ENCODE measurements around the gene SLC1A3. TPM values are rescaled to one million over a fixed set of nuclear protein-coding genes. Genes with fewer than 3 reads are reported as not detected.
A peak's percentile ranks its signal among the peaks of the same experiment; 100 is the strongest.

Gene SLC1A3
- 10 to 100 TPM; 13.5 to 16.1 TPM for polyA plus RNA-seq

DNA sequence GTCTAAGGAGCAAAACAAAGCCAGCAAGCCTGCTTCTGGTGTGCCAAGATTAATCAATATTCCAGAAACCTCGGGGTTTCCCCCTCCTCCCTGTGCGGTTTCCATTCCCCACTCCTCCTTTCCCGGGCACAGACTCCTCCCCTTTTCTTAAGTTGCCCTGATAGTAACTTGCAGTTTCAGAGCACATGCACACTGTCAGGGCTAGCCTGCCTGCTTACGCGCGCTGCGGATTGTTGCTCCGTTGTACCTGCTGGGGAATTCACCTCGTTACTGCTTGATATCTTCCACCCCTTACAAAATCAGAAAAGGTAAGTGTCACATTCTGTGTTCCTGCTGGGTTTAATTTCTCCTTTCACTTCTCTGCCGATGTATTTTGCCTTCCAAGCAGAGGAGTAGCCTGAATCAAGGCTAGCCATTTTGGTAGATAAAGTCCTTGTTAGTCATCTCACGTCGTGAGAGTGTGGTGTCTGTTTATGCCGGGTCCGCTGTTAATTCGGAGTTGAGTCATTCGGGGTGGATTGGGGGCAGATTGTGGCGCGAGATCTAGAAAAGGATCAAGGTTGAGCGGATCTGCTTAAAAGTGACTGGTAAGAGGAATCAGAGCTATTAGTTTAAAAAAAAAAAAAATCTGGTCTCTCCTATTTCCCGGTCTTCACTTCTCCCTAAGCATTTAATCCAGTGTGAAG, at the start of gene SLC1A3:
TSS of gene SLC1A3 (plus strand) at position 179 of the 686 bp plus-strand sequence. CDS start 1,818 bp downstream, outside the sequence.
- H3K27ac ChIP-seq (ENCODE audit: low read depth in 2 of 2, low read length in 1 of 2): peak within 1 kb of the TSS; percentile 6
- 0 to 1% methylated on average over 20 of the region's 20 CpGs for WGBS, 2 donors
- H3K4me3 ChIP-seq (ENCODE audit: low read depth in 1 of 2, low read length in 2 of 2): peak within 1 kb of the TSS; percentile 52 to 77

DNA sequence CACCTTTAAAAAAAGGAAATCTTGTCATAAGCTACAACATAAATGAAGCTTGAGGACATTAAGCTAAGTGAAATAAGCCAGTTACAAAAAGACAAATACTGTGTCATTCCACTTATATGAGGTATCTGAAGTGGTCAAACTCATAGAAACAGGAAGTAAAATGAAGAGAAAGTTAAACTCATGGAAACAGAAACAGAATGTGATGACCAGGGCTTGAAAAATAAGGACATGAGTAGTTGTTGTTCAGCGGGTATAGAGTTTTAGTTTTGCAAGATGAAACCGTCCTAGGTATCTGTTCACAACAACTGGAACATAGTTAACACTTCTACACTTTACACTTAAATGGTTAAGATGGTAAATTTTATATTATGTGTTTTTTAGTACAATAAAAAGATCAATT, 47.8 kb upstream of the SLC1A3 start:
- Histone ChIP-seq H3K27me3 (ENCODE audit: control insufficient read depth in 1 of 2, insufficient read depth in 2 of 2, low read length in 2 of 2) (no peaks in the 10 kb centered on the region), H3K4me1 (ENCODE audit: control insufficient read depth in 2 of 2, insufficient read depth in 2 of 2, low read length in 1 of 2) (no peaks in the 10 kb centered on the region), H3K27ac (ENCODE audit: low read depth in 2 of 2, low read length in 1 of 2) (no peak overlapping the region), H3K36me3 (ENCODE audit: control insufficient read depth in 2 of 2, insufficient read depth in 2 of 2, low read length in 1 of 2) (no peaks in the 10 kb centered on the region), H3K9me3 (ENCODE audit: control insufficient read depth in 2 of 2, insufficient read depth in 1 of 2, low read depth in 1 of 2, low read length in 1 of 2) (no peaks in the 10 kb centered on the region), H3K4me3 (ENCODE audit: low read depth in 1 of 2, low read length in 2 of 2) (no peak overlapping the region)
- WGBS, 2 donors: 87% methylated on average over 2 of the region's 2 CpGs

More for the DNA sequence above, at the start of gene SLC1A3:
- no peaks in the 10 kb centered on the region for H3K4me1 ChIP-seq (ENCODE audit: control insufficient read depth in 2 of 2, insufficient read depth in 2 of 2, low read length in 1 of 2)
- H3K27me3 ChIP-seq (ENCODE audit: control insufficient read depth in 1 of 2, insufficient read depth in 2 of 2, low read length in 2 of 2): peaks cover 0 to 3% of the 10 kb centered on the region in 2 donors
- H3K36me3 ChIP-seq (ENCODE audit: control insufficient read depth in 2 of 2, insufficient read depth in 2 of 2, low read length in 1 of 2): no peaks in the 10 kb centered on the region
- H3K9me3 ChIP-seq (ENCODE audit: control insufficient read depth in 2 of 2, insufficient read depth in 1 of 2, low read depth in 1 of 2, low read length in 1 of 2): no peaks in the 10 kb centered on the region

DNA sequence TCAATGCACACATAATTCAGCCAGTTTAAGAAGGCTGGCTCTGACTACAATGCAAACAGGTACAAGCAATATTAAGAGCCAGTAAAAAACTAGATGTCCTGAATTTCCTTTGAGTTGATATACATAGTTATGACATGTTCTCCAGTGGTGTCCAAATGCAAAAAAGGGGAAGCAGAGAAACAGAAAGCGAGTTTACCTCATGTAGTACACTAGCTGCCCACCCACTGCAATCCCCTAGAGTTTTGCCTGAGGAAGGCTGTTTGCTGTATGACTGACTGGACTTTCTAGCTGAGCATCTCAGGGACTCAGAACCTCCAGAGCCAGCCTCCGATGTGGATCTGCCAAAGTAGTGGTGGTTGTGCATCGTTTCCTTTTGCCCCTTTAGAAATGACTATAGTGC, 44.8 kb upstream of the SLC1A3 start:
- H3K4me1 ChIP-seq (ENCODE audit: control insufficient read depth in 2 of 2, insufficient read depth in 2 of 2, low read length in 1 of 2): no peaks in the 10 kb centered on the region
- no peak overlapping the region for H3K4me3 ChIP-seq (ENCODE audit: low read depth in 1 of 2, low read length in 2 of 2)
- H3K36me3 ChIP-seq (ENCODE audit: control insufficient read depth in 2 of 2, insufficient read depth in 2 of 2, low read length in 1 of 2): no peaks in the 10 kb centered on the region
- no peaks in the 10 kb centered on the region for H3K27me3 ChIP-seq (ENCODE audit: control insufficient read depth in 1 of 2, insufficient read depth in 2 of 2, low read length in 2 of 2)
- no peaks in the 10 kb centered on the region for H3K9me3 ChIP-seq (ENCODE audit: control insufficient read depth in 2 of 2, insufficient read depth in 1 of 2, low read depth in 1 of 2, low read length in 1 of 2)
- WGBS, 2 donors: 87 to 91% methylated on average over 3 of the region's 3 CpGs
- no peak overlapping the region for H3K27ac ChIP-seq (ENCODE audit: low read depth in 2 of 2, low read length in 1 of 2)

DNA sequence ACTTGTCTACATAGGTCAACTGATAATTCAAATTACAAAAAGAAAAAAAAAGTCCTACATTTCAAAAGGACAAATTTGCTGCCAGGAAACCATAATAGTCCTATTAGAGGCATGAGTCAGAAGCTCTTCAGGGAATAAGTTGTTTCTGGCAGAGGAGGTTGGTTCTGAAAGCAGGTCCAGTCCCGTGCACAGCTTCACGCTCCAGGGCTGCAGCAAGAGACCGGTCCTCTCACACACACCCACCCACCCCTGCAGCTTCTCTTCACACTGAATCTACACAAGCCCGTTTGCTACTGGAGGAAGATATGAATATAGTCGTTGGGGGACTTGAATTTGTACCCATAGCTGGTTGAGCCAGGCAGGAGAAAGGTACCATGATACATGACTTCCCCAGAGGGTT, 36.9 kb upstream of the SLC1A3 start:
- 44 to 52% methylated on average over 5 of the region's 5 CpGs for WGBS, 2 donors
- Histone ChIP-seq H3K36me3 (ENCODE audit: control insufficient read depth in 2 of 2, insufficient read depth in 2 of 2, low read length in 1 of 2) (no peaks in the 10 kb centered on the region), H3K4me3 (ENCODE audit: low read depth in 1 of 2, low read length in 2 of 2) (no peak overlapping the region), H3K27me3 (ENCODE audit: control insufficient read depth in 1 of 2, insufficient read depth in 2 of 2, low read length in 2 of 2) (no peaks in the 10 kb centered on the region), H3K27ac (ENCODE audit: low read depth in 2 of 2, low read length in 1 of 2) (no peak overlapping the region), H3K9me3 (ENCODE audit: control insufficient read depth in 2 of 2, insufficient read depth in 1 of 2, low read depth in 1 of 2, low read length in 1 of 2) (no peaks in the 10 kb centered on the region), H3K4me1 (ENCODE audit: control insufficient read depth in 2 of 2, insufficient read depth in 2 of 2, low read length in 1 of 2) (no peaks in the 10 kb centered on the region)

DNA sequence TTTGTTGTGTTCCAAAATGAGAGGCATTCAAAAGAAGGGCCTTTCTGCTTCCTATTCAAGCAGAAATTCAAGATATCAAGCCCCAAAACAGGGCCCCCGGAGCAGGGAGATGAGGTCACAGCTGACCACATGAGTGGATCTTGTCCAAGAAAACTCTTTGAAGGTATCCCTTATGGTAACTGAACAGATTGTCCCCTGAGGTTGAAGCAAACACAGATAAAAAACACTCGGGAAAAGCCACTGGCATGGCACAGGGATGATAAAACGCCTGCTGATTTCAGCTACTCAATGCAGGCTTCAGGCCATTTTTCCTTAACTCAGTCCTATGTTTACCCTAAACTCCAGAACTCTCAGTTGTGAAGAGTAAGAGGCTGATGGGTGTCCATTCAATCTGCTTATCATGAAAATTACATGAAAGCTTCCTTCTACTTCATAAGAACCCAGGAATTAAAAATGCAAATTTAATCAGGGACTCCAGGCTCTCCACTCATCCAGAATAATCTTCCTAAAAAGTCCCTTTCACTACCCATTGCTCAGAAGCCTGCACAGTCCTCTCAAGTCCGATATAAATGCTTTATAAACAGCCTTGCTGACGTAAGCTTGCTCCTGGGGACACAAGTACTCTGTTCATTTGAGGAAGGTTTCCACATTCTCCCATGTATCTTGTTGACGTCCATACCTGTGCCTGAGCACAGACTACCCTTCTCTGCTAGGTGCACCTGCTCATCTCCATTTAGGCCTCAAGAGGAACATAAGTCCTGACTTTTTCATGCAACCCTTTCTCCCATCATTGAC, 35.9 kb upstream of the SLC1A3 start:
- H3K4me1 ChIP-seq (ENCODE audit: control insufficient read depth in 2 of 2, insufficient read depth in 2 of 2, low read length in 1 of 2): no peaks in the 10 kb centered on the region
- WGBS, 2 donors: 74 to 79% methylated on average over 6 of the region's 6 CpGs

DNA sequence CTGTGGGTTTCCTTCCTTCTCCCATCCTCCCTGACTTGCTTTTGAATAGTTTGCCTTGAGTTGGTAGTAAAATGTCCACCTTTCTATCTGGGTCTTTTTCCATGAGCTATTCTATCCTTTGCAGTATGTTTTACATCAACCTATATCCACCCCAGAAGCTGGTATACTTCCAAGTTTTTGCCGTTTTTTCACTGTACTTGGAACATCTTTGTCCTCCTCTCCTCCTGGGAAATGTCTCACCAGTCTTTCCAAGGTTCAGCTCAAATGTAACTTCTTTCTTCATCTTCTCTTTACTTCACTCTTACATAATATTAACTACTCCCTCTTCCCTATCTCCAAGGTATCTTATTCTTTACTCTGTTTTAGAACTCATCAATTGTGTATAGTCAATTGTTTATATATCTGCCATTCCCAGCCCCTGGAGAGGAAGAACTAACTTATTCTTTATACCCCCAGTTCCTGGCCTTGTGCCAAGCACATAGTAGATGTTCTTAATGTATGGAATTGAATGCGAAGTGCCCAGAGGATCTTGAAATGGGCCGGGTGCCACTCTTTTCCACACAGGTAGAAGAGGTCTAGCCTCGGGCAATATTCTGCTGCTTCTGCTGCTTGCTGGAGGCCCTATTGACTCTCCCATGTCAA, 34.9 kb upstream of the SLC1A3 start:
- Histone ChIP-seq H3K36me3 (ENCODE audit: control insufficient read depth in 2 of 2, insufficient read depth in 2 of 2, low read length in 1 of 2) (no peaks in the 10 kb centered on the region), H3K4me3 (ENCODE audit: low read depth in 1 of 2, low read length in 2 of 2) (no peak overlapping the region), H3K27ac (ENCODE audit: low read depth in 2 of 2, low read length in 1 of 2) (no peak overlapping the region), H3K4me1 (ENCODE audit: control insufficient read depth in 2 of 2, insufficient read depth in 2 of 2, low read length in 1 of 2) (no peaks in the 10 kb centered on the region), H3K9me3 (ENCODE audit: control insufficient read depth in 2 of 2, insufficient read depth in 1 of 2, low read depth in 1 of 2, low read length in 1 of 2) (no peaks in the 10 kb centered on the region), H3K27me3 (ENCODE audit: control insufficient read depth in 1 of 2, insufficient read depth in 2 of 2, low read length in 2 of 2) (no peaks in the 10 kb centered on the region)
- 66 to 76% methylated on average over 4 of the region's 4 CpGs for WGBS, 2 donors

More for the DNA sequence above, 35.9 kb upstream of the SLC1A3 start:
- Histone ChIP-seq H3K36me3 (ENCODE audit: control insufficient read depth in 2 of 2, insufficient read depth in 2 of 2, low read length in 1 of 2) (no peaks in the 10 kb centered on the region), H3K27ac (ENCODE audit: low read depth in 2 of 2, low read length in 1 of 2) (no peak overlapping the region), H3K9me3 (ENCODE audit: control insufficient read depth in 2 of 2, insufficient read depth in 1 of 2, low read depth in 1 of 2, low read length in 1 of 2) (no peaks in the 10 kb centered on the region), H3K27me3 (ENCODE audit: control insufficient read depth in 1 of 2, insufficient read depth in 2 of 2, low read length in 2 of 2) (no peaks in the 10 kb centered on the region), H3K4me3 (ENCODE audit: low read depth in 1 of 2, low read length in 2 of 2) (no peak overlapping the region)

DNA sequence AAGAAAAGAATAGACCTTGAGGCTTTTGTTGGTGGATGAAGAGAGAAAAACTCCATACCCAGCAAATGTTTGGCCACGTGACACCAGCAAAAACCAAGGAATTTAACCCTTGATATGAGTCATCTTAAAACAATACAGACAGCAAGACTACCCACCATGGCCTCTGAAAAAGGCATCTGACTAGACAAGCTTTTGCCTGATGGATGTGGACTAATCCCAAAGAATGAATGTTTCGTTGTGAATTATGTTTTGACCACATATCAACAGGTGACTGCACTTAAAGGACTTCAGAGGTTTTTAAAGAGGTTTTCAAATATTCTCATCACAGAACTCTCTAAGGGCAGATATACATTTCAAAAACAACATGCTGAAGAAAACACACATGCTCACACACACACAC, 33.0 kb upstream of the SLC1A3 start:
- Histone ChIP-seq H3K9me3 (ENCODE audit: control insufficient read depth in 2 of 2, insufficient read depth in 1 of 2, low read depth in 1 of 2, low read length in 1 of 2) (no peaks in the 10 kb centered on the region), H3K27me3 (ENCODE audit: control insufficient read depth in 1 of 2, insufficient read depth in 2 of 2, low read length in 2 of 2) (no peaks in the 10 kb centered on the region), H3K4me1 (ENCODE audit: control insufficient read depth in 2 of 2, insufficient read depth in 2 of 2, low read length in 1 of 2) (no peaks in the 10 kb centered on the region), H3K36me3 (ENCODE audit: control insufficient read depth in 2 of 2, insufficient read depth in 2 of 2, low read length in 1 of 2) (no peaks in the 10 kb centered on the region), H3K4me3 (ENCODE audit: low read depth in 1 of 2, low read length in 2 of 2) (no peak overlapping the region), H3K27ac (ENCODE audit: low read depth in 2 of 2, low read length in 1 of 2) (no peak overlapping the region)
- 30 to 32% methylated on average over 2 of the region's 2 CpGs for WGBS, 2 donors

DNA sequence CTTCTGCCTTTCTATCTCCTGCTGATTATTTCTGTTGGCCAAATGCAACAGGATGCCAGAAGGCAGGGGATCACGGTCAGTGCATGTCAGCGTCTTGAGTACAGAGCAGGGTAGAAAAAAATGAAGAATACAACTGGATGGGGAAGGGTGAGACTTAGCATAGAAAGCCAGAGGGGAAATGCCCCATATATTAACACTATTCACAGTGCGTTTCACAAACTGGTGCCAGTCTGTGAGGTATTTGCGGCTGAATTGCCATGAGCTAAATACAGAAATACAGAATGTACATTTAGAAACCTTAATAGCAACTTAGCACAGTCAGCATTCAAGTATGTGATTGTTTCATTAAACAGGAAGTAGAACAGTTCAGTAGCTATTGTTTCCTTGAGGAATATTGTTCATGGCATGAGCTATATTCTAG, 31.0 kb upstream of the SLC1A3 start:
- Histone ChIP-seq H3K36me3 (ENCODE audit: control insufficient read depth in 2 of 2, insufficient read depth in 2 of 2, low read length in 1 of 2) (no peaks in the 10 kb centered on the region), H3K27ac (ENCODE audit: low read depth in 2 of 2, low read length in 1 of 2) (no peak overlapping the region), H3K4me3 (ENCODE audit: low read depth in 1 of 2, low read length in 2 of 2) (no peak overlapping the region), H3K9me3 (ENCODE audit: control insufficient read depth in 2 of 2, insufficient read depth in 1 of 2, low read depth in 1 of 2, low read length in 1 of 2) (no peaks in the 10 kb centered on the region), H3K27me3 (ENCODE audit: control insufficient read depth in 1 of 2, insufficient read depth in 2 of 2, low read length in 2 of 2) (no peaks in the 10 kb centered on the region), H3K4me1 (ENCODE audit: control insufficient read depth in 2 of 2, insufficient read depth in 2 of 2, low read length in 1 of 2) (no peaks in the 10 kb centered on the region)
- WGBS, 2 donors: 54 to 74% methylated on average over 4 of the region's 4 CpGs

DNA sequence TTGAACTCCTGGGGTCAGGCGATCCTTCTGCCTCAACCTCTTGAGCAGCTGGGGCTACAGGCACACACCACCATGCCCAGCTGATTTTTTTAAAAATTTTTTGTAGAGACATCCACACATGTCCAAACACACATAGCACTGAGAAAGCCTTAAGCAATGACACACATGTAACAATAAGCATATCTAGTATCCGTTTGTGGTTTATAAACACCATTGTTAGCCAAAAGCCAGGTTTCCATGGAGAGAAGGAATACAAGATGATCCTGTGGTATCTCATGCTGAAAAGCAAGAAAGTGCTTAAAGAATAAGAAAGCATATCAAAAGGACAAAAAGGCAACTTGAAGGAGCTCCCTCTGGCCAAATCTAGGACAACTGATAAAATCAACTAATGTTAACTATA, 29.7 kb upstream of the SLC1A3 start:
- Histone ChIP-seq H3K4me3 (ENCODE audit: low read depth in 1 of 2, low read length in 2 of 2) (no peak overlapping the region), H3K4me1 (ENCODE audit: control insufficient read depth in 2 of 2, insufficient read depth in 2 of 2, low read length in 1 of 2) (no peaks in the 10 kb centered on the region), H3K9me3 (ENCODE audit: control insufficient read depth in 2 of 2, insufficient read depth in 1 of 2, low read depth in 1 of 2, low read length in 1 of 2) (no peaks in the 10 kb centered on the region), H3K36me3 (ENCODE audit: control insufficient read depth in 2 of 2, insufficient read depth in 2 of 2, low read length in 1 of 2) (no peaks in the 10 kb centered on the region), H3K27ac (ENCODE audit: low read depth in 2 of 2, low read length in 1 of 2) (no peak overlapping the region), H3K27me3 (ENCODE audit: control insufficient read depth in 1 of 2, insufficient read depth in 2 of 2, low read length in 2 of 2) (no peaks in the 10 kb centered on the region)
- WGBS, 2 donors: 66 to 74% methylated on average over 2 of the region's 2 CpGs

All from esophagus (tissue), 2 donors.